ENCODE data around the gene CEP95. TPM values are rescaled to one million over a fixed set of nuclear protein-coding genes. Genes with fewer than 3 reads are reported as not detected.
"Not testable (repeated sequence)": the region's sequence is repeated elsewhere in the genome, so short reads cannot be mapped to it uniquely, and the experiment has no call there.

Gene CEP95
- total RNA-seq, 4 donors from 2014 or later: 34.8 to 100.0 (median 69.8) TPM

DNA sequence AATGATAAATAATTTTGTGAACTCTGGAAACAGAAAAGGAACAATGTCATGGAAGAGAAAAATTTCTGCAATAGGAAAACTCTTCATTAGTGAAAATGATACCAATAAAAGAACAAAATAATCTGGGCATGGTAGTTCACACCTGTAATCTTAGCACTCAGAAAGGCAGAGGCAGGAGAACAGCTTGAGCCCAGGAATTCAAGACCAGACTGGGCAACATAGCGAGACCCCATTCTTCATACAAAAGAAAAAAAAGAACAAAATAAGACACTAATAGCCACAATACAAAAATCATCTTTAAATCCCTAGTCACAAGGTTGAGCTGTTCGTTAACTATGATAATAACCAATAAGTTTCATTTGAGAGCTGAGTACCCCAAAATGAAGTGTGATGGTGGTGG, 18.5 kb upstream of the CEP95 start:
- DNase-seq: no peak
- TF ChIP-seq POLR2A (IDR thresholded peaks at IDR 0.05) (no peak), CTCF (IDR thresholded peaks at IDR 0.05) (no peak)
- Histone ChIP-seq H3K27ac (no peak overlapping the region), H3K27me3 (no peaks in the 10 kb centered on the region), H3K36me3 (no peaks in the 10 kb centered on the region), H3K9me3 (no peaks in the 10 kb centered on the region), H3K4me3 (no peak overlapping the region), H3K4me1 (no peaks in the 10 kb centered on the region)
- intact Hi-C loops (cut with DNase I; ENCODE audit: low total_unique reads): no loop called here

- peak in 3 of 4 experiments; percentile 36 to 46 (median 38) for TF ChIP-seq CTCF (IDR thresholded peaks at IDR 0.05)
- no peak for TF ChIP-seq POLR2A (IDR thresholded peaks at IDR 0.05)
- Histone ChIP-seq H3K27ac (no peak overlapping the region), H3K27me3 (no peaks in the 10 kb centered on the region), H3K36me3 (no peaks in the 10 kb centered on the region), H3K4me3 (no peak overlapping the region), H3K4me1 (peaks cover 5 to 6% of the 10 kb centered on the region in 2 donors), H3K9me3 (no peaks in the 10 kb centered on the region)
- intact Hi-C loops (cut with DNase I; ENCODE audit: low total_unique reads): no loop called here
- no peak for DNase-seq
These were observed 15.5 kb upstream of the CEP95 start for GRCh38 chr17:64491034-64491860.

DNA sequence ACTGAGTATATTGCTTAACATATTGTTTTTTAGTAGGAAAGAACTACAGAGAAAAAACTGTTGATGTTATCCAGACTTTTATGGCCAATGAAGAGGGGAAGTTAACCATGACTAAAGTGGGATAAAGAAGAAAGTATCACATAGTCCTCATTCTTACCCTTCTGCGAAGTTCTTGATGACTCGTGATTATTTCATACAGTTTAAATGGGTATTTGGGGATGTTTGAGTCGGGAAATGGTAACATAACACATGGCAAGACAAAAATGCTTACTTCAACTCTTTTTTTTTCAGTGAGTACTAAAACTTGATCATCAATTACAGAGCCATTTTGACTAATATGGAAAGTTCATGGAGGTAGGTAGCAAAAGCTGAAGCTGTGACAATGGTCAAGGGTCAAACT, 14.8 kb upstream of the CEP95 start:
- no peak overlapping the region for H3K4me3 ChIP-seq
- intact Hi-C loops (cut with DNase I; ENCODE audit: low total_unique reads): no loop called here

DNA sequence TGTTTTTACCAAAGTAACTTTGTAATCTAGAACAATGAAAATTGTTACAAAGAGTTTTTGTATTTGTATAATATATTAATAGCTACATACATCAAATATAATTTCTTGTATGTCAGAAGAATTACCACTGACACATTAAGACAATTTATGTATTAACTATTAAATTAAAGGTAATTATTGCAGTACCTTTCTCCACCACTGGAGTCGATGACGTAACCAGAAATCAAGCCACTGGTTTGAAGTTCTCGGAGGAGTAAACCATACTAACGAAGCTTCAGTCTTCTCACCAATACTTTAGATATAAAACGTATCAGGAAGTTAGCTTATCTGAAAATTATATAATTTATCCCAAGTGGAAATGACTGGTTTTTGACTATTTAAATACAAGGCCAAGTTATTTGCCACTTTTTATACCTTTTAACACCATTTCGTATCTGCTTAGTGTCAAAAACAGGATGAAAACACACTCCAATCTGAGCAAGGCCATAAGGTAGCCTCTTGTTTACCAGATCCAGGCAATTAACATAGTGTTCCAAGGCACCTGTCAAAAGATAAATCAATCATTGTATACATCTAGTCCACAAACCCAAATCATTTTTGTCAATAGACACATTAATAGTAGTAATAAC, 14.2 kb upstream of the CEP95 start:
- TF ChIP-seq CTCF (IDR thresholded peaks at IDR 0.05): peak in 2 of 4 experiments; percentile 35 to 41
- no peak for TF ChIP-seq POLR2A (IDR thresholded peaks at IDR 0.05)
- H3K36me3 ChIP-seq: no peaks in the 10 kb centered on the region
- H3K27me3 ChIP-seq: no peaks in the 10 kb centered on the region
- no peaks in the 10 kb centered on the region for H3K9me3 ChIP-seq
- H3K27ac ChIP-seq: no peak overlapping the region
- intact Hi-C loops (cut with DNase I; ENCODE audit: low total_unique reads): no loop called here
- DNase-seq: no peak
- peaks cover 6 to 8% of the 10 kb centered on the region in 2 donors for H3K4me1 ChIP-seq
- H3K4me3 ChIP-seq: no peak overlapping the region

More for the DNA sequence above, 14.8 kb upstream of the CEP95 start:
- no peaks in the 10 kb centered on the region for H3K9me3 ChIP-seq
- no peaks in the 10 kb centered on the region for H3K27me3 ChIP-seq
- no peaks in the 10 kb centered on the region for H3K36me3 ChIP-seq
- no peak for DNase-seq
- no peak overlapping the region for H3K27ac ChIP-seq
- H3K4me1 ChIP-seq: peaks cover 5 to 6% of the 10 kb centered on the region in 2 donors
- TF ChIP-seq CTCF (IDR thresholded peaks at IDR 0.05) (no peak), POLR2A (IDR thresholded peaks at IDR 0.05) (no peak)

DNA sequence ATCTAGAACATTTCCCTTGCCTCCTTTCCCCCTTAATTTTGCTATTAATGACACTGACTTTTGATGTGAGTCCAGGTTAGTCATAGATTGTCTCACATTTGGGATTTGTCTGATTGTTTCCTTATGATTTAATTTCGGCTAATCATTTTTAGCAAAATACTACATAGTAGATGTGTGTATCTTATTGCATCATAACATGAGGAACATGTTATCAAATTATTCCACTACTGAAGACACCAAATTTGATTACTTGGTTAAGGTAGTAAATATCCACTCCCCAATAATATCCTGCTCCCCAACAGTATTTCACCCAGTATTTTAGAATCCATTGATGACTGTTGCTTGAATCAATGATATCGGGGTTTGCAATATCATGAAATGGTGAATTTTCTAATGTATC, 12.7 kb upstream of the CEP95 start:
- Histone ChIP-seq H3K4me1 (peaks cover 6 to 8% of the 10 kb centered on the region in 2 donors), H3K27ac (no peak overlapping the region), H3K4me3 (no peak overlapping the region), H3K36me3 (no peaks in the 10 kb centered on the region), H3K27me3 (no peaks in the 10 kb centered on the region), H3K9me3 (no peaks in the 10 kb centered on the region)
- intact Hi-C loops (cut with DNase I; ENCODE audit: low total_unique reads): no loop called here
- DNase-seq: no peak
- TF ChIP-seq CTCF (IDR thresholded peaks at IDR 0.05) (no peak), POLR2A (IDR thresholded peaks at IDR 0.05) (no peak)

DNA sequence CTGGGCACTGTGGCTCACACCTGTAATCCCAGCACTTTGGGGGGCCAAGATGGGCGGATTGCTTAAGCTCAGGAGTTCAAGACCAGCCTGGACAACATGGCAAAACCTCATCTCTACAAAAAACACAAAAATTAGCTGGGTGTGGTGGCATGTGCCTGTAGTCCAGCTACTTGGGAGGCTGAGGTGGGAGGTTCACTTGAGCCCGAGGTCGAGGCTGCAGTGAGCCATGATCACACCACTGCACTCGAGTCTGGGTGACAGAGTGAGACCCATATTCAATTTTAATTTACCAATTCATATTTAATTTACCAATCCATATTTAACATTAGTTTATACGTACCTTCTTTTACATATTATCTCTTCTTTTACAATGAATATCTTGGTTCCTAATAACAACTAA, 11.5 kb upstream of the CEP95 start:
- DNase-seq; H3K9me3 ChIP-seq; H3K4me1 ChIP-seq; H3K36me3 ChIP-seq; H3K4me3 ChIP-seq; intact Hi-C loops (cut with DNase I; ENCODE audit: low total_unique reads); H3K27ac ChIP-seq; H3K27me3 ChIP-seq: not testable (repeated sequence)
